H9 (cell line): ENCODE data around the gene SMAD3. TPM values are rescaled to one million over a fixed set of nuclear protein-coding genes. Genes with fewer than 3 reads are reported as not detected.

Experiments
- DNase-seq: peaks from one replicate; pipeline ENCODE4 v3.0.0-alpha.2; 2017
- H2AFZ ChIP-seq: one replicate; pipeline ENCODE4 v1.6.1; 2013; ENCODE audit warnings: mild to moderate bottlenecking, low read length, control low read depth, moderate library complexity
- H2AK5ac ChIP-seq: 2 replicates; pipeline ENCODE4 v1.6.1; 2013; ENCODE audit warnings: low read length, control low read depth, mixed read lengths; ENCODE audit not compliant: insufficient read length
- H2BK120ac ChIP-seq: one replicate; pipeline ENCODE4 v1.6.1; 2013; ENCODE audit warnings: low read depth, mild to moderate bottlenecking, low read length, control low read depth, inconsistent platforms; ENCODE audit not compliant: poor library complexity, severe bottlenecking
- H2BK12ac ChIP-seq: 2 replicates; pipeline ENCODE4 v1.6.1; 2013; ENCODE audit warnings: low read length, control low read depth, mixed read lengths, low read depth; ENCODE audit not compliant: insufficient read length
- H2BK15ac ChIP-seq: 2 replicates; pipeline ENCODE4 v1.6.1; 2013; ENCODE audit warnings: low read depth, low read length, control low read depth
- H2BK20ac ChIP-seq: one replicate; pipeline ENCODE4 v1.6.1; 2013; ENCODE audit warnings: low read depth, mild to moderate bottlenecking, low read length, control low read depth, inconsistent platforms; ENCODE audit not compliant: poor library complexity, severe bottlenecking
- H2BK5ac ChIP-seq: 2 replicates; pipeline ENCODE4 v1.6.1; 2013; ENCODE audit warnings: low read length, control low read depth, mixed read lengths; ENCODE audit not compliant: insufficient read length
- H3K14ac ChIP-seq: 2 replicates; pipeline ENCODE4 v1.6.1; 2013; ENCODE audit warnings: low read length, control low read depth; ENCODE audit not compliant: insufficient read depth
- H3K18ac ChIP-seq: 2 replicates; pipeline ENCODE4 v1.6.1; 2013; ENCODE audit warnings: low read depth, mild to moderate bottlenecking, mixed read lengths, low read length, control low read depth; ENCODE audit not compliant: insufficient read length
- H3K23ac ChIP-seq: 2 replicates; pipeline ENCODE4 v1.6.1; 2013; ENCODE audit warnings: low read length, control low read depth, mixed read lengths, low read depth; ENCODE audit not compliant: insufficient read length
- H3K23me2 ChIP-seq: 2 replicates; pipeline ENCODE4 v1.6.1; 2013; ENCODE audit warnings: low read depth, mild to moderate bottlenecking, mixed read lengths, low read length, control low read depth; ENCODE audit not compliant: insufficient read length, poor library complexity, severe bottlenecking
- H3K27ac ChIP-seq: 2 replicates; pipeline ENCODE4 v1.5.1; 2013; ENCODE audit warnings: low read length, control low read depth, mixed read lengths, low read depth; ENCODE audit not compliant: insufficient read length
- H3K27me3 ChIP-seq: 2 replicates; pipeline ENCODE4 v1.6.1; 2013; ENCODE audit warnings: low read length, control low read depth, inconsistent platforms; ENCODE audit not compliant: insufficient read depth
- H3K4ac ChIP-seq: 2 replicates; pipeline ENCODE4 v1.6.1; 2013; ENCODE audit warnings: low read depth, mild to moderate bottlenecking, control low read depth, inconsistent platforms, low read length, moderate library complexity
- H3K4me1 ChIP-seq: 2 replicates; pipeline ENCODE4 v1.6.1; 2013; ENCODE audit warnings: low read length, control low read depth, inconsistent platforms; ENCODE audit not compliant: insufficient read depth
- H3K4me2 ChIP-seq: 2 replicates; pipeline ENCODE4 v1.6.1; 2013; ENCODE audit warnings: low read length, control low read depth, mixed read lengths; ENCODE audit not compliant: insufficient read length, insufficient read depth
- H3K56ac ChIP-seq: 2 replicates; pipeline ENCODE4 v1.6.1; 2013; ENCODE audit warnings: low read depth, mild to moderate bottlenecking, mixed read lengths, low read length, control low read depth; ENCODE audit not compliant: insufficient read length
- H3K79me1 ChIP-seq: 2 replicates; pipeline ENCODE4 v1.6.1; 2013; ENCODE audit warnings: low read depth, mild to moderate bottlenecking, moderate library complexity, low read length, control low read depth, inconsistent platforms; ENCODE audit not compliant: insufficient read depth, poor library complexity, severe bottlenecking
- H3K79me2 ChIP-seq: 2 replicates; pipeline ENCODE4 v1.6.1; 2013; ENCODE audit warnings: low read length, control low read depth, inconsistent platforms; ENCODE audit not compliant: insufficient read depth
- H3K9ac ChIP-seq: 2 replicates; pipeline ENCODE4 v1.6.1; 2013; ENCODE audit warnings: low read length, control low read depth, mixed read lengths; ENCODE audit not compliant: insufficient read length; ENCODE audit errors: extremely low read depth
- H3K9me3 ChIP-seq: one replicate; pipeline ENCODE4 v1.6.1; 2013; ENCODE audit warnings: low read depth, low read length, inconsistent platforms; ENCODE audit not compliant: control insufficient read depth
- H3T11ph ChIP-seq: one replicate; pipeline ENCODE4 v1.6.1; 2013; ENCODE audit warnings: mild to moderate bottlenecking, low read length, control low read depth, inconsistent platforms
- H4K20me1 ChIP-seq: one replicate; pipeline ENCODE4 v1.6.1; 2013; ENCODE audit not compliant: control insufficient read depth, insufficient read length, insufficient read depth
- H4K5ac ChIP-seq: 2 replicates; pipeline ENCODE4 v1.6.1; 2013; ENCODE audit warnings: low read depth, mild to moderate bottlenecking, mixed read lengths, low read length, control low read depth; ENCODE audit not compliant: insufficient read length
- H4K8ac ChIP-seq: replicated peaks from 2 replicates; pipeline ENCODE4 v1.6.1; 2013; ENCODE audit warnings: low read length, control low read depth, mixed read lengths, low read depth; ENCODE audit not compliant: insufficient read length
- H4K91ac ChIP-seq: 2 replicates; pipeline ENCODE4 v1.6.1; 2013; ENCODE audit warnings: low read depth, mild to moderate bottlenecking, moderate library complexity, mixed read lengths, low read length, control low read depth; ENCODE audit not compliant: insufficient read length
- H3K27ac Mint-ChIP-seq, 3 experiments: 2 replicates in 2 of 3; 3 replicates in 1 of 3; pipeline ENCODE4 v1.8.0; 2020 to 2021; ENCODE audit warnings: mixed read lengths in 3 of 3, mild to moderate bottlenecking in 1 of 3, moderate library complexity in 1 of 3
- H3K27me3 Mint-ChIP-seq: 2 replicates; pipeline ENCODE4 v1.8.0; 2021; ENCODE audit warnings: low read depth, mild to moderate bottlenecking, moderate library complexity, mixed read lengths
- H3K36me3 Mint-ChIP-seq, 3 experiments: 2 replicates in 2 of 3; 3 replicates in 1 of 3; pipeline ENCODE4 v1.8.0; 2020 to 2021; ENCODE audit warnings: low read depth in 3 of 3, mixed read lengths in 3 of 3; ENCODE audit not compliant: insufficient read depth in 1 of 3
- H3K4me1 Mint-ChIP-seq, 2 experiments: 2 replicates each; pipeline ENCODE4 v1.8.0; 2020; ENCODE audit warnings: mixed read lengths in 2 of 2
- H3K4me3 Mint-ChIP-seq, 2 experiments: 2 replicates in 1 of 2; 3 replicates in 1 of 2; pipeline ENCODE4 v1.8.0; 2020 to 2021; ENCODE audit warnings: mild to moderate bottlenecking in 2 of 2, mixed read lengths in 2 of 2, moderate library complexity in 1 of 2
- H3K9me3 Mint-ChIP-seq, 2 experiments: 2 replicates in 1 of 2; 3 replicates in 1 of 2; pipeline ENCODE4 v1.8.0; 2020; ENCODE audit warnings: mild to moderate bottlenecking in 2 of 2, mixed read lengths in 2 of 2, moderate library complexity in 1 of 2
- CTCF ChIP-seq: fragments of 200-600 bp; sonication (generic); conservative IDR thresholded peaks from 3 replicates; pipeline ENCODE4 v1.8.0; 2021; ENCODE audit warnings: antibody characterized with exemption, mild to moderate bottlenecking
- WGBS: extraction: QIAGEN DNeasy Blood & Tissue Kit; methylation state at CpG from one replicate; pipeline ENCODE4 v1.1.7; 2013; ENCODE audit warnings: missing lambda C conversion rate, low lambda C conversion rate, mixed read lengths; ENCODE audit not compliant: insufficient read length; ENCODE audit errors: extremely low coverage; 5-methylcytosine and 5-hydroxymethylcytosine counted together
- total RNA-seq: library from RNA; stranded (reverse); gene quantifications from 2 replicates; pipeline ENCODE4 v1.2.1, GENCODE V29; 2021

Gene SMAD3
- total RNA-seq, 1 experiment from 2014 or later: 26.7 TPM

GRCh38 chr15:67185051-67185450 lies 119.6 kb downstream of the SMAD3 start:
- H3K79me2 ChIP-seq: no peaks in the 10 kb centered on the region
- H3K4me1 ChIP-seq: no peaks in the 10 kb centered on the region
- no peaks in the 10 kb centered on the region for H3K27me3 ChIP-seq
- no peaks in the 10 kb centered on the region for H3K23me2 ChIP-seq
- no peak overlapping the region for H3K27ac ChIP-seq
- H2BK5ac ChIP-seq: no peak overlapping the region
- no peak overlapping the region for H2AFZ ChIP-seq
- Mint-ChIP-seq H3K4me1 (peaks cover 6 to 8% of the 10 kb centered on the region in 2 experiments; a peak in 2 of 4 replicates), H3K9me3 (no peaks in the 10 kb centered on the region), H3K36me3 (peaks cover 6 to 66% (median 16%) of the 10 kb centered on the region in 3 experiments), H3K27ac (peak overlapping the region in 1 of 3 experiments; percentile 92; a peak in 2 of 7 replicates), H3K27me3 (no peaks in the 10 kb centered on the region), H3K4me3 (no peak overlapping the region)
- H2AK5ac ChIP-seq: no peak overlapping the region
- H3K4ac ChIP-seq: no peak overlapping the region
- no peak overlapping the region for H4K8ac ChIP-seq
- no peaks in the 10 kb centered on the region for H4K20me1 ChIP-seq
- no peak overlapping the region for H3K4me2 ChIP-seq
- no peak overlapping the region for H4K91ac ChIP-seq
- no peak overlapping the region for H3K9ac ChIP-seq
- no peak overlapping the region for H4K5ac ChIP-seq
- H3K79me1 ChIP-seq: no peaks in the 10 kb centered on the region
- H3K23ac ChIP-seq: no peak overlapping the region
- DNase-seq: no peak
- no peak overlapping the region for H3T11ph ChIP-seq
- H3K14ac ChIP-seq: no peak overlapping the region
- TF ChIP-seq CTCF: no peak
- H2BK15ac ChIP-seq: no peak overlapping the region
- H2BK12ac ChIP-seq: no peak overlapping the region
- H2BK120ac ChIP-seq: no peak overlapping the region
- H3K9me3 ChIP-seq: no peaks in the 10 kb centered on the region
- no peak overlapping the region for H3K56ac ChIP-seq
- H3K18ac ChIP-seq: no peak overlapping the region
- H2BK20ac ChIP-seq: no peak overlapping the region
- WGBS: no CpG with 5 or more reads among the region's 6 CpGs
